Measurements from ENCODE around the gene DCST2.
"Not testable (repeated sequence)": the region's sequence is repeated elsewhere in the genome, so short reads cannot be mapped to it uniquely, and the experiment has no call there.

DCST2 gene

GRCh38 chr1:154996966-154997701 is 36.4 kb downstream of the DCST2 start:
- no peaks in the 10 kb centered on the region for H3K36me3 ChIP-seq
- no peak for DNase-seq
- H3K4me3 ChIP-seq (ENCODE audit: low read depth, low read length): no peak overlapping the region
- TF ChIP-seq CTCF (IDR thresholded peaks at IDR 0.05; ENCODE audit: low read depth, low read length): no peak
- peaks cover 3% of the 10 kb centered on the region; the same call in 1 of the 2 replicates for H3K4me1 ChIP-seq
- no peaks in the 10 kb centered on the region for H3K27me3 ChIP-seq
- H3K9me3 ChIP-seq: no peaks in the 10 kb centered on the region

GRCh38 chr1:154995301-154995983 is 38.1 kb downstream of the DCST2 start:
- H3K27me3 ChIP-seq; H3K4me3 ChIP-seq (ENCODE audit: low read depth, low read length); H3K9me3 ChIP-seq; H3K36me3 ChIP-seq; H3K4me1 ChIP-seq: not testable (repeated sequence)
- peak; percentile 61 for DNase-seq
- peak; percentile 57 for TF ChIP-seq CTCF (IDR thresholded peaks at IDR 0.05; ENCODE audit: low read depth, low read length)

GRCh38 chr1:154994591-154994990 is 39.0 kb downstream of the DCST2 start:
- no peak for DNase-seq
- no peaks in the 10 kb centered on the region for H3K9me3 ChIP-seq

GRCh38 chr1:154994269-154994587 is 39.4 kb downstream of the DCST2 start:
- peaks cover 3% of the 10 kb centered on the region; the same call in 1 of the 2 replicates for H3K4me1 ChIP-seq
- TF ChIP-seq CTCF (IDR thresholded peaks at IDR 0.05; ENCODE audit: low read depth, low read length): no peak
- H3K9me3 ChIP-seq: no peaks in the 10 kb centered on the region
- peaks cover 22% of the 10 kb centered on the region for H3K36me3 ChIP-seq
- no peak overlapping the region for H3K4me3 ChIP-seq (ENCODE audit: low read depth, low read length)
- no peak for DNase-seq
- no peaks in the 10 kb centered on the region for H3K27me3 ChIP-seq

More at GRCh38 chr1:154994591-154994990, 39.0 kb downstream of the DCST2 start:
- peaks cover 18% of the 10 kb centered on the region for H3K36me3 ChIP-seq
- no peak overlapping the region for H3K4me3 ChIP-seq (ENCODE audit: low read depth, low read length)
- no peak for TF ChIP-seq CTCF (IDR thresholded peaks at IDR 0.05; ENCODE audit: low read depth, low read length)
- H3K4me1 ChIP-seq: peaks cover 3% of the 10 kb centered on the region; the same call in 1 of the 2 replicates
- no peaks in the 10 kb centered on the region for H3K27me3 ChIP-seq

GRCh38 chr1:154993572-154994268 is 39.9 kb downstream of the DCST2 start, which contains the start of gene LENEP:
TSS of gene LENEP (plus strand) at chr1:154993586. CDS start at chr1:154993608, 22 bp downstream.
- H3K36me3 ChIP-seq: peaks cover 27% of the 10 kb centered on the region
- H3K9me3 ChIP-seq: no peaks in the 10 kb centered on the region
- no peak for DNase-seq
- peaks cover under 1% of the 10 kb centered on the region; the same call in 1 of the 2 replicates for H3K4me1 ChIP-seq
- H3K4me3 ChIP-seq (ENCODE audit: low read depth, low read length): no peak within 1 kb of the TSS
- no peak for TF ChIP-seq CTCF (IDR thresholded peaks at IDR 0.05; ENCODE audit: low read depth, low read length)
- H3K27me3 ChIP-seq: no peaks in the 10 kb centered on the region

Measured in BE2C (cell line).